ENCODE results near the gene TXNDC15.

The TXNDC15 gene

DNA sequence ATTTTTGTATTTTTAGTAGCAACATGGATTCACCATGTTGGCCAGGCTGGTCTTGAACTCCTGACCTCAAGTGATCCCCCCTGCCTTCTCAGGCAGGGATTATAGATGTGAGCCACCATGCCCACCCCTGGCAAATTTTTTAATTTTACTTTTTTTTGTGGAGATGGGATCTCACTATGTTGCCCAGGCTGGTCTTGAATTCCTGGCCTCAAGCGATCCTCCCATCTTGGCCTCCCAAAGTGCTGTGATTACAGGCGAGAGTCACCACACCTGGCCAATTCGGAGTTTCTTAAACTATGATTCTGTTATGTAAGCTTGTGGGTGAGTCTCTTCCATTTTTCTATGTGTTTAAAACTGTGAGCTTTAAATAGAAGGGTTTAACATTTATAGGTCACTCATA lies 58.3 kb downstream of the TXNDC15 start:
- DNase-seq = no peak

DNA sequence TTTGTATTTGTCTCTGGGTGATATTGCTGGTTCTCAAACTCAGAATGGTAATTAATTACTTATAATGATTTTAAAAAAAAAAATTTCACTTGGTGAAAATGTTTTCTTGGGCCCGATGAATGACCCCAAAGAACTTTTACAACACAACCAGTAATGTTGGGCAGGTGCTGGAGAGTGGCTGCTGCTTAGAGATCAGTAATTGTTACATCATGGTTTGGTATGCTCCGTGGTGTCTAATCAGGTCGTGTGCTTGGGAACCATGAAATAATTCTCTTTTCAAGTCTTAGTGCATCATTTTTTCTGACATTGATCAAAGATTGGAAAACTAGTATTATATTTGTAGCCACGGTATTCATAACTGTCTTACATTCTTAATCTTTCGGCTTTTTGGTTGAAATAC lies 60.0 kb downstream of the TXNDC15 start:
- no peak for DNase-seq

DNA sequence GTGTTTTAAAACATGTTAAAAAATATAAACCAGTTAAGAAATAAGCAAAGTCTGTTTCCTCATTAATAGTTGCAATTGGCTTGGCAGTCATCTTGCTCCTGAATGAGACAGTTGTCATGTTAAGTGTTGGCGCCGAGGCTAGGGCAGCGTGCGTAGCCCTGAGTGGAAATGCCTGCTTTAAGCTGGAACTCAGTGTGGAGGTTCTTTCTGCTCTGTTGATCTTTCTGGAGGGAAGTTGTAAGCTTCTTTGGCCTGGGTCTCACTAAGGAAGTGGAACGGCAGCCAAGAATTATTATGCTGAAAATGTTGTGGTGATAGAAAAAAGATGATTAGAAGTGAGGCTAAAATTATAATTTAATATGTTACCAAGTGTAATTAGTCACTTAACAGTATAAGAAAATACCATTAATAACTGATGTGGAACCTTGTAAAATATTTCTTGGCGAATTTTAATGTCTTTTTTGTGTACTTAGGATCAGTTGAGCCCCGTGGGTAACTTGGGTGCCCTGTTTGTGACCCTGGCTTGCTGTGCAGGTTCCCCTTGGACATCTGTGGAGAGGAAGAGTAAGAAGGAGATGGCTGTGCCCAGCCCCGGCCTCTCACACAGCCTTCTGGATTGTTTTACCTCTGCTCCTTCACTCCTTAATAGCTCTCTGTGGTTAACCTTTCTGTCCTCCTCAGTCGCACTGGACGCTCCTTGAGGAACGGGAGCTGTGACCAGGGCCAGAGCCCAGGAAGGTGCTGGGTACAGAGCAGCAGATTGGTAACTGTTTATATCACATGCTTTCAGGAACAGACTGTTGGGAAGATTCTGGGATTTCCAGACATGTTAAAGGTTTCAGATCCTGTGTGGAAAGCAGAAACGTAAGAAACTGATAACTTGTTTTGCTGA lies 61.8 kb downstream of the TXNDC15 start:
- no peak for DNase-seq

DNA sequence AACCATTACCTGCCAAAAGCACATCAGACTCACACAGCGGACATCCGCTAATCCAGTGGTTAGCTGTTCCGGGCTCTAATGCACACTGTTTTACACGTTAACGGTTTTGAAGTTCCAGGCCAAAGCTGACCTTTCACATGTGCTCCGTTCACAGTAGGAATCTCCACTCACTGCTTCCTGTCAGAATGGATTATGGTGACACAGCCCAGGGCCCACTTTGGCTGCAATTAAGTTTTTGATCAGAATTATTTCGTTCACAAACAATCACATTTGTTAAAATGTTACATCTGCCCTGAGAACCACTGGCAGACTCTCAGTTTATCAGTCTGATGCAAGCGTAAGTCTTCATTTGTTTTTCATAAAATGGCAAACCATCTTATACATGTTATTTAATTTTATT lies 63.4 kb downstream of the TXNDC15 start:
- DNase-seq = no peak

DNA sequence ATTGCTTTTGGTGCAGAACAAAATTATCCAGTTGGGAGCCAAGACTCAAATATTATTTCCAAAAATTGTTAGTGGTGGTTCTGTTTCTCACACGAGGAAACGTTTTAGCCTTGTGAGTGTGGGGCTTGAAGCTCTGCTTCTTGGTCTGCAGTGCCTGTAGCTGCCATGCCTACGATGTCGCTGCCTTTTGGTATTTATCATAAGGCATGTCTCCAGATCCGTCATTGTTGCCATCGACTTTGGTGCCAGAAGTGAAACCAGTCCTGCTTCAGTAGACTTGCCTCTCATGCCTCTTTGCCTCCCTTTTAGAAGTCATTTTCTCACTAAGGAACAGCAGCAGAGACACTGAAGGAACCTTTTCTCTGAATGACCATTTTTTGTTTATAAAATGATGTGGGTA lies 63.9 kb downstream of the TXNDC15 start:
- DNase-seq = no peak

DNA sequence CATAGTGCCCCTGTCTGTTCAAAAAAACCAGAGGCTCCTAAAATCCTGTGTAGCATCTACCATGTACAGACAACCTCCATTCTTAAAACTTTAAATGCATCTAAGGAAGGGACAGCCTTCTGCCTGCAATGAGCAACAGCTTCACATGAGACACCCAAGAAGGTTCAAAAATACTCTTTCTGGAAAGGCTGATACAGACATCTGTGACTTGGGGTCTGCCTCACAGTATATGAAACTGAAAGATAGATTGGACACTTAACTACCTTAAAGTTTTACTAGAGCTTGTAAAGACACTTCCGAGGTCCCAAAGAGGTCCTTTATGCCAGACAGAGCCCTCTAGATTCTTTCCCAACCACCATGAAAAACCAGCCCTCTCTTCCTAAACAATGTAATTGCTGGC lies 65.3 kb downstream of the TXNDC15 start:
- no peak for DNase-seq

DNA sequence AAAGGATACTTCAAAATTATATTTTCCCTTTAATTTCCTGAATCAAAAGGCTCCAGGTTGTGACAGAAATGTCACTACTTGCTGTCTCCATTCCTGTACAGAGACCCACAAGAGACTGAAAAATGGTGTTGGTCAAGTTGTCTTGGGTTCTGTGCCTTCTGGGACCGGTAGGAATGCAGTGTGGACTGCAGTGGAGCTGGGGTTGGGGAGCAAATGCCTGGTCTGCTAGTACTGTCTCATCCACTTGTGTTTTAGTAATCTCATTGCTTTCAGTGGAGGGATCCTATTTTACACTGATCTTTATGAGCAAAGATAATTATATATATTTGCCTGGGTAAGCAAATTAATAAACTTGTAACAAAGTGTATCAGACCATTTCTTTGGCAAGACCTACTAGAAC lies 69.4 kb downstream of the TXNDC15 start:
- no peak for DNase-seq

DNA sequence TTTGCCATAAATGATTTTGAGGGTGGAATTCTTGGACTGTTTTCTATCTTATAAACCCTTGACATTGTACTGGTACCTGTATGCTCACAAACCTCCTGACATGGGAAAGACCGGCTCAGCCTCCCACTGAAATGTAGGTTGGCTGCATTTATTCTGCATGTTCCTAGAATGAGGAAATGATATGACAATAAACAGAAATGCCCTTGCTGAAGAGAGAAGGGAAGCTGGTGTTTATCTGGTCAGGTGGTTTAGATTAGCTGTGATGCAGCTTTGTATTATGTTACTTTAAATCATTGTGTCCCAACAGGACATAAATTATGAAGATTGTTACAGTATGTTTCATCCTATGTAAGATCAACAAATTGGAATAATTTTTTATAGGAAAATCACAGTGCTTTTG lies 70.5 kb downstream of the TXNDC15 start:
- no peak for DNase-seq

DNA sequence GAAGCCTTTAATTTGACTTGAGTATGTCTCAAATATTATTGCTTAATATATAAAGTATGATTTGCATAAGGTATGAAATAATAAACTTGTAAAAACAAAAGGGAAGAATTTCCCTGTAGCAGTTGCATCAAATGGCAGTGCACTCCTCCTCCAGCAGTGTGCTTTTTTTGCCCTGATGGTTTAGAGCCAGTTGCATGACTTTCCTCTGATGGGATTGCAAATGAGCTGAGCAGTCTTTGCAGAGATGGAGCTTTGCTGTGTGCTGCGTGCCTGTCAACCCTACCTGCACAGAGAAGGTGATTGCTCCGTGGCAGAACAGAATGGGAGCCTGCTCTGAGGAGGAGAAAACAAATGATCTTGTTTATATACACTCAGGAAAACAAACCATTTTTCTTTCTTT lies 70.9 kb downstream of the TXNDC15 start:
- no peak for DNase-seq

DNA sequence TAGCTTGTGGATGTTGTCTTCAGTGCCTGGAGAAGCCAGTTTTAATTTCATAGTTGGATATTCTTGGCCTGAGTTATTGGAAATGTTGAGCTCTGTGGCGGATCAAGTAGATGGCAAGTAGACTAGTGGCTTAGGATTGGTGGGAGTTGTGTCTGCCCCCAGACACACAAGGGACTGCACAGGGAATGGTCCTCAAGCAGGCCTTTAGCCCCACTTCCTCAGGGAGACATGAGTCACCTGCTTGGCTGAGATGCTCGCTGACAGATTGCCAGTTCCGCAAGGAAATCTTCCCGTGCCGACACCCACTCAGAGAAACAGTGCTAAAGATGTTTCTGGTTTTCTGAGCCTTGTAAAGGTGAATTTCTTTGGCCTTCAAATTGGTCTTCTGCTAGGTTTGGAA lies 74.7 kb downstream of the TXNDC15 start:
- DNase-seq = no peak

DNA sequence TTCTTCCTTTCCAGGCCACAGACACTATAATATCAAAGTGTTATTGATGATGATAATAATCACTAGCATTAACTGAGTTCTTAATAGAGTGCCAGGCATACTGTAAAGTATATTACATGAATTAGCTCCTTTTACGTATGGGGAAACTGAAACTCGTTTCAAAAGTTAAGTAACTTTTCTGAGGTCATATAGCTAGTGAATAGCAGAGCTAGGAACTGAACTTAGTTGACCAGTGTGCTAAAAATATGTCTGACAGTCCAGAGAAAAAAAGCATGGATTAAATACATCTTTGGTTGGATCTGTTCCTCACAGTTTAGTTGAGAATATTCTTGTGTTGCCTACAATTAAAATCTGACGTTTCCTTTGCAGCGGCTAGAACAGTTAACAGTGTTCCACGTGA lies 75.1 kb downstream of the TXNDC15 start:
- no peak for DNase-seq

Measured in stimulated activated CD4-positive, alpha-beta T cell treated with anti-CD3 and anti-CD28 coated beads, Interleukin-12 subunit alpha, Interleukin-12 subunit beta, amount 100 ng/mL, for 4 hours (primary cell).